Activated CD8-positive, alpha-beta memory T cell treated with anti-CD3 and anti-CD28 coated beads, Interleukin-2, amount 50 U/mL, for 48 hours (primary cell): ENCODE data around the gene TMEM229B.
"Not testable (repeated sequence)": the region's sequence is repeated elsewhere in the genome, so short reads cannot be mapped to it uniquely, and the experiment has no call there.

Source experiments
- DNase-seq: peaks from one replicate; pipeline ENCODE4 v3.0.0-alpha.2; 2020

The TMEM229B gene

DNA sequence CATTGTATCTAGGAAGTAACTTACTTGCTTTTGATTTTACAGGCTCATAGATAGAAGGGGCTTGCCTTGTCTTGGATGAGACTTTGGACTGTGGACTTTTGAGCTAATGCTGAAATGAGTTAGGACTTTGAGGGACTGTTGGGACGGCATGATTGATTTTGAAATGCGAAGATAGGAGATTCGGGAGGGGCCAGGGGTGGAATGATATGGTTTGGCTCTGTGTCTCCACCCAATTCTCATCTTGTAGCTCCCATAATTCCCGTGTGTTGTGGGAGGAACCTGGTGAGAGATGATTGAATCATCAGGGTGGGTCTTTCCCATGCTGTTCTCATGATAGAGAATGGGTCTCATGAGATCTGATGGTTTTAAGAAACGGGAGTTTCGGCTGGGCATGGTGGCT lies 36.9 kb downstream of the TMEM229B start:
- DNase-seq, result not testable (repeated sequence)

- no peak for DNase-seq
Measured at GRCh38 chr14:67449096-67449495, 39.4 kb downstream of the TMEM229B start.

DNA sequence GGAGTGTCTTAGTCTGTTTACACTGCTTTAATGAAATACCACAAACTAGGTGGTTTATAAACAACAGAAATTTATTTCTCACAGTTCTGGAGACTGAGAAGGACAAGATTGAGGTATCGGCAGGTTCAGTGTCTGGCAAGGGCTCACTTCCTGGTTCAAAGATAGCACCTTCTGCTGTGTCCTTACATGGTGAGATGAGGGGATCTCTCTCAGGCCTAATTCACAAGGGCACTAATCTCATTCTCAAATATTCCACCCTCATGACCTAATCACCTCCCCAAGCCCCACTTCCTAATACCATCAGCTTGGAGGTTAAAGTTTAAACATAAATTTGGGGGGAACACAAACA lies 41.5 kb downstream of the TMEM229B start:
- no peak for DNase-seq

- no peak for DNase-seq
Measured at GRCh38 chr14:67446371-67447032, 42.0 kb downstream of the TMEM229B start.

DNA sequence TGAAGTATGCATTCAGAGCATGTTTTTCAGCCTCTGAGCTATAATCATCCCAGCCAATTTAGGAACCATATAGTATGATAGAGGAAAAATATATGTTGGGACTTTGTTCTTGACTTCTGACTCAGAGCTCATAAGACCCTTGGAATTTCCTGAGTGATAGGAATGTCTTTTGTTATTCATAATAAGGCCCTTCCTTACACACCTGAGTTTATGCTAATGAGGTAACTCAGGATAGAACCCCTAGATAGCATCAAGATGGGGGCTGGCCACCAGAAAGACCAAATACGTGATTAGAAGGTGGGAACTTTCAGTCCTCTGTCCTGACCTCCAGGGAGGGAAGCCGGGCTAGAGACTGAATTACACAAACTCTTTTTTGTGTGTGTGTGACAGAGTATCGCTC lies 44.1 kb downstream of the TMEM229B start:
- DNase-seq, result no peak

DNA sequence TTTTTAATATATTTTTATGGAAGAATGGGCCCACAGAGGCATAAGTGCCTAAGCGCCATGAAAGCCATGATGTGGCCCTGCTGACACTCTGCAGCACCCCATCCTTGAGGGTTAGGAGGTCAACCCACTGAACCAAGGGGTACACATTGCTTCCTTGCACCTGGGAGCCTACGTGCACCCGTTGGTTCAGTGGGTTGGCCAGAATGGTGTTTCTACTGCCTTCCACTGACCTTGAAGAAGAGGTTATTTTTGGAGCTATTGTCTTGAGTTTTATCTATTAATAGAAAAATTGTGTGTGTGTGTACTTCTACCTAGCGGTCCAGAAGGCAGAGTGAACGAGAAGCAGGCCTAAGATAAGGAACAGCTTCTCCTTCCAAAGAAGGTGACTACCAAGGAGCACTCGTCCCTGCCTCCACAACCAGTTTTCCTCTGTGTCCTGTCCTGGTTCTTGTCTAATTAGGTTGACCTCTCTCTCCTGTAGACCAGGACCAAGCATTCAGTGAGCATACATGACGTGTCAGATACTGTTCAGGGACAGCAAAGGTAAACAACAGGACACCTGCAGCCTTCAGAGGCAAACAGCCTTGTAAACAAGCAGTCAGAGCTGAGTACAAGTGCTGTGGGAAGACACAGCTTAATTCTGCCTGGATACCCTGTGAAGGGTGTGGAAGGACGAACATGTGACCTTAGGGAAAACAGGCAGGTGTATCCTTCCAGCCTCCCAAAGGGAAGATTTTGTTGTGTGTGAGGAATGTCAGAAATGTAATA lies 46.2 kb downstream of the TMEM229B start:
- no peak for DNase-seq

DNA sequence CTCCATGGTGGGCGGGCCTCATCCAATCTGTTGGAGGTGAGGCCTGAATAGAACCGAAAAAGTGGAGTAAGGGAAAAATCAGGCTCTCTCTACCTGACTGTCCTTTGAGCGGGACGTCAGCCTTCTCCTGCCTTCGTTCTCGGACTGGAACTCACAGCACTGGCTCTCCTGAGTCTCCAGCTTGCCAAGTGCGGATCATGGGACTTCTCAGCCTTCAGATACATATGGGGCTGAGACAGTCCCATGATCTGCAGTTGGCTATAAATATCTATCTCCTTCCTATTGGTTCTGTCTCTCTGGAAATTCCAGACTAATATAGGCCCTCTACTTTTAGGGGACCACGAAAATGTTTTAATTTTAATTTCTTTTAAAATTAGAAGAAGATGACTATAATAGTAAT lies 46.8 kb downstream of the TMEM229B start:
- DNase-seq, result no peak

DNA sequence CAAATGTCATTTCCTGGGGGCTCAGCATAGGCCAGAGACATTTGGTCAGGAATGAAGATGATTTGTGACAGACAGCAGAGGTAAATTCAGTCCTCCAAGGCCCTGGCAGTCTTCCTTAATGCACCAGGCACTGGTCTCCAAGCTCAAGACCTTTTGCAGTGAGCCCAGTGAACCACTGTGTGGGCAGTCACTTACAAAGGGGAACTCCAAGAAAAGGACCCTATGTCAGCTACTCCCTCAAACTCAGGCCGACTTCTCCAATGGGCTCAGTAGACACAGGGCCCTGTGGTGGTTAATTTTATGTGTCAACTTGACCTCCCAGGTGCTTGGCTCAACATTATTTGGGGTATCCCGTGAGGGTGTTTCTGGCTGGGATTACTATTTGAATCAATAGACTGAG lies 47.3 kb downstream of the TMEM229B start:
- no peak for DNase-seq

- no peak for DNase-seq
Measured at GRCh38 chr14:67440513-67440912, 48.0 kb downstream of the TMEM229B start.

GRCh38 chr14:67438969-67439368 lies 49.6 kb downstream of the TMEM229B start:
- no peak for DNase-seq

DNA sequence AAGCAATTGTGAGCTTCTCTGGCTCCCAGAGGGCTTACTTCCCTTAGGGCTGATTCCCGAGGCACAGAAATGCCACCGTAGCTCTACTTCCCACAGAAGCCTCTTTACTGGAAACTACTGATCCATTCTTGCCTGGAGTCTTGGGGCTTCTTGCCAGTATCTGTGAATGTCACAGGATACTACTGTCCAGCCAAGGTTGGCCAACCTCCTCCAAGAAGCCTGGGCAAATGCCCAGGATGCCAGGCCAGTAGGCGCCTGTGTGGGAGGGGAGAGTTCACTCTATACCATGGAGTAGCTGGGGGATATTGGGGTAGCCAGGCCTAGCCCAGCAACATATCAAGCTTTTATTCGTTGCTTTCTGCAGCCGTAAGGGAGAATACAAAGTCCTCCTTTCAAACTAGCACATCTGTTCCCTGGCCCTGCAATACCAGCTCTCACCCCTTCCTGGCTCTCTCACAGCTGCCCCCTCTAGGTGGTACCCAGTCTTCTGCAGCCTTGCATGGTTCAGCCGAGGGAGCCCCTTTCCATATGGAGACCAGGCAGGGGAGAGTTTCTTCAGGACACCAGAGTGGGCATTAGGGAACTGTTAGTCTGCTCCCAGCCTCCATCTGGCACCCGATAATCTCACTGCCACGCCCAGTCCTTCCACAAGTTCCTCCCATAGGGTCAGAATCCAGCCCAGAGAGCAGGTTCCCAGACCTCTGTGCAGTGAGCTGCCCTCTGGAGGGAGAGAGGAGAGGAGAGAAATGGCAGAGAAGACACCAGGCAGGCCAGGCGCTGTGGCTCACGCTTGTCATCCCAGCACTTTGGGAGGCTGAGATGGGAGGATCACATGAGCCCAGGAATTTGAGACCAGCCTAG lies 52.3 kb downstream of the TMEM229B start:
- DNase-seq, result no peak

- no peak for DNase-seq
Measured at GRCh38 chr14:67435603-67436002, 52.9 kb downstream of the TMEM229B start.

- DNase-seq, result no peak
Measured at GRCh38 chr14:67432050-67432564, 56.4 kb downstream of the TMEM229B start.

- no peak for DNase-seq
Measured at GRCh38 chr14:67429510-67430205, 58.9 kb downstream of the TMEM229B start.

- no peak for DNase-seq
Measured at GRCh38 chr14:67428501-67429031, 60.0 kb downstream of the TMEM229B start.

- DNase-seq, result peak; percentile 75
Measured at GRCh38 chr14:67426983-67427606, 61.4 kb downstream of the TMEM229B start.

GRCh38 chr14:67426161-67426560 lies 62.4 kb downstream of the TMEM229B start:
- no peak for DNase-seq

DNA sequence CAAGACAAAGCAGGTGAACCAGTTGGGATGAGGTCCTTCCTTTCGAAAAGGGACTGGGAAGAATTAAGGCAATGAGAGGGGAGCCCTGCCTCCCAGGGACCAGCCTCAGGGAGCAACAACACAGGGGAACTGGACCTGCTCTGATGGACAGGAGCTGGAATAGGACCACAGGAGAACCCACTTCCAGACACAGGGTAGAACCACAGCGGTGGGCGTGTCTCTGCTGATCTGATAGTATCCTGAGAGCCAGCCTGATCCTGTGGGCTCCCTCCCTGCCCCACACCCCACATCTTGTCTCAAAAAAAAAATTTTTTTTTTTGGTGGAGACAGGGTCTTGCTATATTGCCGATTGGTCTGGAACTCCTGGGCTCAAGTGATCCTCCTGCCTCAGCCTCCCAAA lies 62.9 kb downstream of the TMEM229B start:
- DNase-seq, result no peak

DNA sequence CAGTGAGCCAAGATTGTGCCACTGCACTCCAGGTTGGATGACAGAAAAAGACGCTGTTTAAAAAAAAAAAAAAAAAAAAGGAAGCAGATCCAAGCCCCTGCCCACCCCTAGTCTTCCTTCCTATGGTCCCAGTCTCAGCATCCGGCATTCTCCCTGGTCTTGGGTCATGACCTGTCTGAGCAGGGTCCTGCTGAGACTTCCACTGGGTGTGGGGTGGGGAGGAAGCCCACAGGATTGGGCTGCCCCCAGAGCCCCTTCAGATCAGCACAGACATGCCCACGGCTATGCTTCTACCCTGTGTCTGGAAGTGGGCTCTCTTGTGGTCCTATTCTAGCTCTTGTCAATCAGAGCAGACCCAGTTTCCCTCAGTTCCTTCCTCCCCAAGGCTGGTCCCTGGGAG lies 64.0 kb downstream of the TMEM229B start:
- DNase-seq, result no peak

GRCh38 chr14:67423424-67423823 lies 65.1 kb downstream of the TMEM229B start:
- no peak for DNase-seq

- DNase-seq, result no peak
Measured at GRCh38 chr14:67421356-67422224, 66.9 kb downstream of the TMEM229B start.
